ENCODE results near the gene TSHZ2.

Gene TSHZ2

GRCh38 chr20:53297154-53297529, 325.0 kb downstream of the TSHZ2 start:
- POLR2A ChIA-PET, result no interaction called here
- no peak for DNase-seq (ENCODE audit: extremely low spot score)
- no peak for TF ChIP-seq FOXM1 (IDR thresholded peaks at IDR 0.05; ENCODE audit: borderline replicate concordance)
- CTCF ChIA-PET, result interaction anchor here (0.5 kb wide), 1 partner anchor 312 kb away, joined by 3 read pairs; no protein-coding TSS in a partner anchor

GRCh38 chr20:53298260-53298659, 326.1 kb downstream of the TSHZ2 start:
- no peak for DNase-seq (ENCODE audit: extremely low spot score)
- POLR2A ChIA-PET, result no interaction called here
- CTCF ChIA-PET, result no interaction called here
- TF ChIP-seq FOXK2 (IDR thresholded peaks at IDR 0.05), result no peak
- no peak for TF ChIP-seq L3MBTL2 (conservative IDR thresholded peaks at IDR 0.05)

GRCh38 chr20:53298911-53299310, 326.8 kb downstream of the TSHZ2 start:
- TF ChIP-seq FOXA1 (IDR thresholded peaks at IDR 0.05) (no peak), FOXM1 (IDR thresholded peaks at IDR 0.05; ENCODE audit: borderline replicate concordance) (no peak), FOXK2 (IDR thresholded peaks at IDR 0.05) (no peak), BHLHE40 (IDR thresholded peaks at IDR 0.05; ENCODE audit: borderline replicate concordance) (no peak), ELF4 (IDR thresholded peaks at IDR 0.05) (no peak), CTBP1 (IDR thresholded peaks at IDR 0.05; ENCODE audit: borderline replicate concordance) (no peak), PKNOX1 (IDR thresholded peaks at IDR 0.05) (no peak), SUZ12 (IDR thresholded peaks at IDR 0.05) (no peak)
- ChIA-PET POLR2A (no interaction called here), CTCF (no interaction called here)
- no peak for DNase-seq (ENCODE audit: extremely low spot score)

- POLR2A ChIA-PET, result no interaction called here
Measured at GRCh38 chr20:53299831-53300230, 327.7 kb downstream of the TSHZ2 start.

GRCh38 chr20:53301869-53302268, 329.7 kb downstream of the TSHZ2 start:
- no peak for DNase-seq (ENCODE audit: extremely low spot score)
- TF ChIP-seq NFRKB (IDR thresholded peaks at IDR 0.05), result no peak
- TF ChIP-seq ZNF384 (IDR thresholded peaks at IDR 0.05), result no peak
- no peak for TF ChIP-seq L3MBTL2 (conservative IDR thresholded peaks at IDR 0.05)
- no peak for TF ChIP-seq BHLHE40 (IDR thresholded peaks at IDR 0.05; ENCODE audit: borderline replicate concordance)
- no peak for TF ChIP-seq FOXA1 (IDR thresholded peaks at IDR 0.05)
- TF ChIP-seq FOXK2 (IDR thresholded peaks at IDR 0.05), result no peak
- no peak for TF ChIP-seq LEF1 (IDR thresholded peaks at IDR 0.05; ENCODE audit: borderline replicate concordance)
- no peak for TF ChIP-seq PKNOX1 (IDR thresholded peaks at IDR 0.05)
- no peak for TF ChIP-seq TARDBP (IDR thresholded peaks at IDR 0.05)
- TF ChIP-seq CTBP1 (IDR thresholded peaks at IDR 0.05; ENCODE audit: borderline replicate concordance), result no peak
- TF ChIP-seq FOXM1 (IDR thresholded peaks at IDR 0.05; ENCODE audit: borderline replicate concordance), result no peak
- no peak for TF ChIP-seq SUZ12 (IDR thresholded peaks at IDR 0.05)
- ChIA-PET POLR2A (no interaction called here), CTCF (no interaction called here)

More at GRCh38 chr20:53299831-53300230, 327.7 kb downstream of the TSHZ2 start:
- CTCF ChIA-PET, result no interaction called here
- TF ChIP-seq L3MBTL2 (conservative IDR thresholded peaks at IDR 0.05) (no peak), FOXA1 (IDR thresholded peaks at IDR 0.05) (no peak), BHLHE40 (IDR thresholded peaks at IDR 0.05; ENCODE audit: borderline replicate concordance) (no peak), FOXM1 (IDR thresholded peaks at IDR 0.05; ENCODE audit: borderline replicate concordance) (no peak), PKNOX1 (IDR thresholded peaks at IDR 0.05) (no peak), LEF1 (IDR thresholded peaks at IDR 0.05; ENCODE audit: borderline replicate concordance) (no peak), ELF4 (IDR thresholded peaks at IDR 0.05) (no peak), SUZ12 (IDR thresholded peaks at IDR 0.05) (no peak), ZNF384 (IDR thresholded peaks at IDR 0.05) (no peak), HDGF (IDR thresholded peaks at IDR 0.05; ENCODE audit: borderline replicate concordance) (no peak), NFRKB (IDR thresholded peaks at IDR 0.05) (no peak), CTBP1 (IDR thresholded peaks at IDR 0.05; ENCODE audit: borderline replicate concordance) (no peak), ARNT (IDR thresholded peaks at IDR 0.05) (no peak), FOXK2 (IDR thresholded peaks at IDR 0.05) (no peak), TARDBP (IDR thresholded peaks at IDR 0.05) (no peak), SP1 (IDR thresholded peaks at IDR 0.05) (no peak)
- no peak for DNase-seq (ENCODE audit: extremely low spot score)

GRCh38 chr20:53302695-53303412, 330.7 kb downstream of the TSHZ2 start:
- DNase-seq (ENCODE audit: extremely low spot score), result no peak
- no peak for TF ChIP-seq SP1 (IDR thresholded peaks at IDR 0.05)
- no peak for TF ChIP-seq ELF4 (IDR thresholded peaks at IDR 0.05)
- TF ChIP-seq HDGF (IDR thresholded peaks at IDR 0.05; ENCODE audit: borderline replicate concordance), result no peak
- no peak for TF ChIP-seq CTBP1 (IDR thresholded peaks at IDR 0.05; ENCODE audit: borderline replicate concordance)
- TF ChIP-seq PKNOX1 (IDR thresholded peaks at IDR 0.05), result no peak
- TF ChIP-seq SUZ12 (IDR thresholded peaks at IDR 0.05), result no peak
- TF ChIP-seq BHLHE40 (IDR thresholded peaks at IDR 0.05; ENCODE audit: borderline replicate concordance), result no peak
- no peak for TF ChIP-seq ZNF384 (IDR thresholded peaks at IDR 0.05)
- no peak for TF ChIP-seq FOXM1 (IDR thresholded peaks at IDR 0.05; ENCODE audit: borderline replicate concordance)
- TF ChIP-seq ARNT (IDR thresholded peaks at IDR 0.05), result no peak
- TF ChIP-seq LEF1 (IDR thresholded peaks at IDR 0.05; ENCODE audit: borderline replicate concordance), result no peak
- no peak for TF ChIP-seq TARDBP (IDR thresholded peaks at IDR 0.05)
- TF ChIP-seq L3MBTL2 (conservative IDR thresholded peaks at IDR 0.05), result no peak
- CTCF ChIA-PET, result no interaction called here
- POLR2A ChIA-PET, result no interaction called here

Measured in HEK293T (cell line).